Measurements from ENCODE around the gene PPT1. TPM values are rescaled to one million over a fixed set of nuclear protein-coding genes. Genes with fewer than 3 reads are reported as not detected.
A peak's percentile ranks its signal among the peaks of the same experiment; 100 is the strongest.

PPT1 gene
- 40.4 TPM for polyA plus RNA-seq (2013, experiment 1 of 2; ENCODE audit: insufficient read length)
- 41.2 TPM for polyA plus RNA-seq (2013, experiment 2 of 2; ENCODE audit: insufficient read length)

DNA sequence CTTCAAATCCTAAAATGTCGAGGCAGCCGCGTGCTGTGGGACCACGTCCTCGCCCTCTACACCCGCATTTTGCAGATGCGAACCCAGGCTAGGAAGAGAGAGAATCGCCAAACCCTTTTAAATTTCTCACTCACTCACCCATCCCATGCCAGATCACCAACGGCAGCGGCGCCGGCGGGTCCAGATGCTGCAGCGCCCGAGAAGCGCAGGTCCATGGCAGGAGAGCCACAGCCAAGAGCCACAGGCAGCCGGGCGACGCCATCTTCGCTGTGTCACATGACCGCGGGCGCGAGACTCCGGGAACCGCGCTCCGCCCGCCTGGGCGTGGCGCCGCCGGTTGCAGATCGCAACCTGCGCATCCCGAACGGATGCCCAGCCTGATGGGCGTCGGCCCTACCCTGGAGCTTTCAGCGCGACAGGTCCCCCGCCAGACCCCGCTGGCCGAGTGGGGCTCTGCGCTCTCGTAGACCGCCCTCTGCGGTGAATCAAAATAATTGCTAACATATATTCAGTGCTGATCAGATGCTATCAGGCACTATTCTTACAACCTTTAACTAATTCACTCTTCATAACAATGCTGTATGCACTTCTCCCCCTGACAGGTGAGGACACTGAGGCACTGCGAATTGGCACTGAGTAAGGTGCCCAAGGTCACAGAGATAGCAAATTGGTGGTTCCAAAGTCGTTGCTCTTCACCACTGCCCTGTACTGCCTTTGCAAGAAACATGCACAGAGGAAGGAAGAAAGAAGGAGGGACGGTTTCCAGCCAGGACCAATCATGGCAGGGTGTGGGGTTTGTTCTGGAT is at the start of gene PPT1:
PPT1 (minus strand) TSS at position 276 of the 806 bp plus-strand sequence; CDS start at position 262, 14 bp downstream.
- DNase-seq: peak; percentile 68

GRCh38 chr1:40143891-40144575 is 47.0 kb upstream of the PPT1 start:
- peak; percentile 69 for DNase-seq

- peak; percentile 12 for DNase-seq
Measured at GRCh38 chr1:40141878-40142535, 45.0 kb upstream of the PPT1 start.

DNA sequence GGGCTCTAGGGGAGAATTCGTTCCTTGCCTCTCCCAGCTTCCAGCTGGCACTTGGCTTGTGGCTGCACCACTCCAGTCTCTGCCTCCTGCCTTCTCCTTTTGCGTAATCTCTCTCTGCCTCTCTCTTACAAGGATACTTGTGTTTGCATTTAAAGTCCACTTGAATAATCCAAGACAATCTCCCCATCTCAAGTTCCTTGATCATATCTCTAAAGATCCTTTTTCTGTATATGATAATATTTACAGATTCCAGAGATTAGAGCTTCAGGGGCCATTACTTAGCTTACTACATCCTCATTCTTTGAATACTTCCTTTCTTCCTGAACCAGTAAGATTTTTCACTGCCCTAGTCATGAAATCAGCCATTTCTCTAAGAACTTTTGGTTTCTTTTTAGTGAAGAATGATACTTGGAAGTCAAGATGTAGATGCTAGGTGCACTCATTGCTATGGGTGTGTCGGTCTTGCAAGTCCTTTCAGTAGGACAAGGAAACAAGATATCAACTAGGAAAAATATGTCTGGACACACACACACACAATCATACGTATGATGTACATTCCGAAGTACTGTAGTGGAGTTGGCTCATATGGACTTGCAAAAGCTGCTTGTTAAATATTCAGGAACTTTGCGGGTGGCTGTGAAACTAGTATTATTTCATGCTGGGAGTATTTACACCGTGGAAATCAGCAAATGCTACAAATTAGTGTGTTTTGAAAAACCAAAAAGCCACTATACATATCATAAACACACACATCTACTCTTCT is 43.3 kb upstream of the PPT1 start:
- DNase-seq: peak; percentile 40

- peak; percentile 6 for DNase-seq
Measured at GRCh38 chr1:40133839-40134238, 36.8 kb upstream of the PPT1 start.

DNA sequence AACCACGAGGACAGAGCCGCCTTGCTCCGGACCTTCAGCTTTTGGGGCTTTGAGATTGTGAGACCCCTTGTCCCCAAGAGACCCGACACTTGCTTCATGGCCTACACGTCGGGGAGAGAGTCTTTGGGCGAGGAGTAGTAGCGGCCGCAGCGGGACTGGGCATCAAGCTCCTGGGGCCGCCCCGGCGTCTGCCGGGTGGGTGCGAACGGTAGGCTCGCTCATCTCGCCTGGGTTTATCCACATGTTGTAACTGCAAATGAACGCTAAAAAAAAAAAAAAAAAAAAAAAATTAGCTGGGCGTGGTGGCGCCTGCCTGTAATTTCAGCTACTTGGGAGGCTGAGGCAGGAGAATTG is 36.2 kb upstream of the PPT1 start:
- DNase-seq: no peak

GRCh38 chr1:40132383-40133311 is 35.6 kb upstream of the PPT1 start:
- peak; percentile 21 for DNase-seq

GRCh38 chr1:40130892-40131291 is 33.8 kb upstream of the PPT1 start:
- DNase-seq: no peak

- no peak for DNase-seq
Measured at GRCh38 chr1:40122855-40123254, 25.8 kb upstream of the PPT1 start.

- DNase-seq: no peak
Measured at GRCh38 chr1:40120128-40120527, 23.1 kb upstream of the PPT1 start.

DNA sequence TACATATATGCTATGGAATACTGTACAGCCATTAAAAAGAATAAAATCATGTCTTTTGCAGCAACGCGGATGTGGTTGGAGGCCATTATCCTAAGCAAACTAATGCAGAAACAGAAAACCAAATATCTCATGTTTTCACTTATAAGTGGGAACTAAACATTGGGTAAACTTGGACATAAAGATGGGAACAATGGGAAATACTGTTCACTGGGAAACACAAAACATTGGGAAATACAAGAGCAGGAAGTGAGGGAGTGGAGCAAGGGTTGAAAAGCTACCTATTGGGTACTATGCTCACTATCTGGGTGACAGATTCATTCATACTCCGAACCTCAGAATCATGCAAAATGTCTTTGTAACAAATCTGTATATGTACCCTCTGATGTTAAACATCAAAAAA is 17.3 kb upstream of the PPT1 start:
- no peak for DNase-seq

GRCh38 chr1:40110389-40110788 is 13.3 kb upstream of the PPT1 start:
- DNase-seq: no peak

DNA sequence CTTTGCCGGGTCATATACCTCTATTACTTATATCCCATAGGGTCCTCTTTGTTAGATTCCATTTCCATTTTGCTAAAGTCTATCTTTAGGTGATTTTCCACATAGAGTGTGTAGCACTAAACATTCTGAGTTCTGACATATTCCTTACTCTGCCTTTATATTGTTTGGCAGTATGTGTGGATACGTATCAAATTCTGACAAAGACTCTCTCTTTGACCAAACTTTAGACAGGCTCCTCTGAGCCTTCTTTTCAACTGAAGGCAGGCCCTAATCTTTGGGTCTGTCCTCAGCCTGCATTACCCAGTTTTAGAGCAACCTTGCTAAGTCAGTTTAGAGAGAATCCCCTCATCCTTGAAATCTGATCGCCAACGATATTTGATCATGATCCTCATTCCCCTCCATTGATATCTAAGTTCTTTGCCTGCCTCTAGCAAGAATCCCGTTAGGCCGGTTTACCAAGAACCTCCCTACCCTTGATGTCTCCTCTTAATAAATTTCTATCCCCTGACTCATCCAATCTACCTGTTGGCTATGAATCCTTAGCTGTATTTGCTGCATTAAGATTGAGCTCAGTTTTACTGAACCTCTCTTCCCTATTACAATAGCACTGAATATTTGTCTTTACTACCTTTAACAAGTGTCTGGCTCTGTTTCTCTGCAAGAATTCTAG is 10.4 kb upstream of the PPT1 start:
- DNase-seq: no peak

GRCh38 chr1:40105028-40105427 is 8.0 kb upstream of the PPT1 start:
- no peak for DNase-seq

- no peak for DNase-seq
Measured at GRCh38 chr1:40102896-40103295, 5.8 kb upstream of the PPT1 start.

GRCh38 chr1:40102038-40102437 is 5.0 kb upstream of the PPT1 start:
- no peak for DNase-seq

- DNase-seq: no peak
Measured at GRCh38 chr1:40096646-40096976, 441 bp downstream of the PPT1 start.

- no peak for DNase-seq
Measured at GRCh38 chr1:40095806-40096205, 1.2 kb downstream of the PPT1 start.

DNA sequence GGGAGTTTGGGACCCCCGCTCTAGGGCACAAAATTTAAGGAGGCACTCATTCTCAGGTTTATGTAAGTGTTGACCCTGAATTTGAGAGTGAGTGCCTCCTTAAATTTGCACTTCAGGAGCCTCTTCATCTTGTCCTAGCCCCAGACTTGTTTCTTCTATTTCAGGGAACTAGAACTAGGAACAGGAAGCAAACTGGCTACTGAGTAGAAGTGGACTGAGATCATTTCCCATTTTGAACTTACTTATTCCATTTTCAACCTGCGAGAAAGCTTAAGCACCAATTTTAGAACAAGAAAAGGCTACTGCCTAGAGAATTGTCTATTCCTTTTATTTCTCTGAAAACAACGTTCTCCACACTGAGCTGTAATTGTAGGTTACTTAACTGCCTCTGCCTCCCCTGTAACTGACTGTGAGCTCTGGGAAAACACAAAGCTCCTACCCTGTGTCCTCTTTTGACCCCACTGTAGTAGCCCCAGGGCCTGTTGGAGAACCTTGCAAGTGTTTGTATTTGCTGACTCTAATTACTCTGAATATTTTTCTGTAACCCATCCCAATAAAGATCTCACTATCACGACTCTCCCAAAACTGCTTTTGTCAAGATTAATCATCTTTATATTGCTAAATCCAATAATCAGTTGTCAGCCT is 2.5 kb downstream of the PPT1 start:
- DNase-seq: no peak

All from fibroblast of skin of scalp (primary cell).